SK-N-SH (cell line): ENCODE measurements around the gene VSIG2. TPM values are rescaled to one million over a fixed set of nuclear protein-coding genes. Genes with fewer than 3 reads are reported as not detected.

ENCODE experiments used
- CTCF ChIA-PET: fragments of 300-600, 350-600 bp; formaldehyde crosslinking; extraction: SDS; loops from one replicate; lab custom pipeline; 2021; lab: Yijun Ruan, JAX
- POLR2A ChIA-PET: fragments of 350-600 bp; sonication (Branson Sonifier 250); formaldehyde crosslinking; extraction: SDS; loops from one replicate; lab custom pipeline; 2020; ENCODE audit warnings: antibody characterized with exemption, inconsistent platforms; lab: Yijun Ruan, JAX
- DNase-seq: peaks from one replicate; pipeline ENCODE4 v3.0.0; 2012
- H2AFZ ChIP-seq: fragments of 200-600 bp; sonication (generic); 2 replicates; pipeline ENCODE4 v1.8.1; 2016; ENCODE audit warnings: antibody characterized with exemption, mild to moderate bottlenecking, low read depth
- H3F3A ChIP-seq: fragments of 200-600 bp; sonication (generic); replicated peaks from 2 replicates; pipeline ENCODE3; 2016; ENCODE audit warnings: antibody characterized with exemption, mild to moderate bottlenecking; ENCODE audit not compliant: insufficient read depth
- H3K27ac ChIP-seq, 2 experiments: fragments of 200-500 bp in 1 of 2; fragments of 200-600 bp in 1 of 2; sonication (Bioruptor generic) in 1 of 2; sonication (generic), shearing (Covaris generic) in 1 of 2; 2 replicates each; pipeline versions ENCODE4 v1.5.1 to v1.6.1; 2014 to 2016; ENCODE audit warnings: low read depth in 2 of 2, inconsistent platforms in 1 of 2, low read length in 1 of 2, mild to moderate bottlenecking in 1 of 2, mixed read lengths in 1 of 2
- H3K27me3 ChIP-seq: fragments of 200-600 bp; sonication (generic), shearing (Covaris generic); 2 replicates; pipeline ENCODE4 v1.6.1; 2016; ENCODE audit warnings: mixed run types; ENCODE audit not compliant: insufficient read depth
- H3K36me3 ChIP-seq, 2 experiments: fragments of 200-500 bp in 1 of 2; fragments of 200-600 bp in 1 of 2; sonication (Bioruptor generic) in 1 of 2; sonication (generic) in 1 of 2; replicated peaks in 1 of 2; 2 replicates each; pipeline versions ENCODE3 to v1.5.1; 2014 to 2016; ENCODE audit warnings: low read length in 1 of 2, mild to moderate bottlenecking in 1 of 2; ENCODE audit not compliant: insufficient read depth in 2 of 2, control insufficient read depth in 1 of 2
- H3K4me1 ChIP-seq, 2 experiments: fragments of 200-500 bp in 1 of 2; fragments of 200-600 bp in 1 of 2; sonication (Bioruptor generic) in 1 of 2; sonication (generic), shearing (Covaris generic) in 1 of 2; 2 replicates each; pipeline versions ENCODE4 v1.5.1 to v1.6.1; 2014 to 2016; ENCODE audit warnings: low read depth in 1 of 2, low read length in 1 of 2, mixed run types in 1 of 2; ENCODE audit not compliant: insufficient read depth in 2 of 2, control insufficient read depth in 1 of 2
- H3K4me2 ChIP-seq: fragments of 200-600 bp; sonication (generic), shearing (Covaris generic); 2 replicates; pipeline ENCODE4 v1.6.1; 2017; ENCODE audit warnings: mixed run types
- H3K4me3 ChIP-seq, 2 experiments: fragments of 200-500 bp in 1 of 2; fragments of 200-600 bp in 1 of 2; sonication (Bioruptor generic) in 1 of 2; sonication (generic), shearing (Covaris generic) in 1 of 2; 2 replicates each; pipeline versions ENCODE4 v1.5.1 to v1.8.1; 2014 to 2016; ENCODE audit warnings: low read depth in 2 of 2, inconsistent platforms in 1 of 2, low read length in 1 of 2, mild to moderate bottlenecking in 1 of 2, mixed read lengths in 1 of 2, moderate library complexity in 1 of 2
- H3K79me2 ChIP-seq: fragments of 200-600 bp; sonication (generic); 2 replicates; pipeline ENCODE4 v1.8.1; 2017; ENCODE audit warnings: mild to moderate bottlenecking; ENCODE audit not compliant: insufficient read depth
- H3K9ac ChIP-seq: fragments of 200-600 bp; sonication (generic); 2 replicates; pipeline ENCODE4 v1.6.1; 2017; ENCODE audit warnings: mixed run types
- H3K9me2 ChIP-seq: fragments of 200-600 bp; sonication (generic); 2 replicates; pipeline ENCODE4 v1.6.1; 2017; ENCODE audit warnings: mixed run types
- H3K9me3 ChIP-seq: fragments of 200-600 bp; sonication (generic); 2 replicates; pipeline ENCODE4 v1.6.1; 2017; ENCODE audit warnings: mixed run types, mild to moderate bottlenecking, moderate library complexity
- H4K20me1 ChIP-seq: fragments of 200-600 bp; sonication (generic); 2 replicates; pipeline ENCODE4 v1.6.1; 2017; ENCODE audit warnings: mild to moderate bottlenecking, mixed run types; ENCODE audit not compliant: insufficient read depth
- CHD2 ChIP-seq: fragments of 150-350 bp; IDR thresholded peaks from 2 replicates; pipeline ENCODE4 v1.6.1; 2018; ENCODE audit warnings: low read length; ENCODE audit not compliant: partially characterized antibody
- EP300 ChIP-seq, 2 experiments: IDR thresholded peaks; 2 replicates each; pipeline versions ENCODE4 v1.4.0 to v1.6.1; 2012; ENCODE audit warnings: borderline replicate concordance in 1 of 2, low read depth in 1 of 2, low read length in 1 of 2
- EZH2phosphoT487 ChIP-seq: fragments of 200-600 bp; sonication (generic); IDR thresholded peaks from 2 replicates; pipeline ENCODE4 v1.6.1; 2017; ENCODE audit warnings: low read depth, mixed run types, mild to moderate bottlenecking, antibody characterized with exemption, moderate library complexity, borderline replicate concordance
- FOXJ3 ChIP-seq: sonication (generic); formaldehyde crosslinking; IDR thresholded peaks from 2 replicates; pipeline ENCODE4 v1.5.1; 2020; ENCODE audit warnings: mild to moderate bottlenecking, missing genetic modification reagents
- FOXM1 ChIP-seq: IDR thresholded peaks from 2 replicates; pipeline ENCODE4 v1.4.0; 2012; ENCODE audit warnings: low read depth, mild to moderate bottlenecking
- JUND ChIP-seq: IDR thresholded peaks from 2 replicates; pipeline ENCODE4 v1.4.0; 2012
- MXI1 ChIP-seq: IDR thresholded peaks from 2 replicates; pipeline ENCODE4 v1.6.1; 2012; ENCODE audit warnings: mild to moderate bottlenecking, low read depth, low read length, improper control_type of control experiment
- NFIC ChIP-seq: IDR thresholded peaks from 2 replicates; pipeline ENCODE4 v1.4.0; 2012; ENCODE audit warnings: borderline replicate concordance
- NRF1 ChIP-seq: IDR thresholded peaks from 2 replicates; pipeline ENCODE4 v1.6.1; 2012; ENCODE audit warnings: low read depth, mild to moderate bottlenecking, low read length
- POLR2AphosphoS5 ChIP-seq: IDR thresholded peaks from 2 replicates; pipeline ENCODE4 v1.6.1; 2012; ENCODE audit warnings: low read depth, low read length
- RXRA ChIP-seq: IDR thresholded peaks from 2 replicates; pipeline ENCODE4 v1.4.0; 2012; ENCODE audit warnings: low read depth, mild to moderate bottlenecking, borderline replicate concordance
- SIN3A ChIP-seq: IDR thresholded peaks from 2 replicates; pipeline ENCODE4 v1.6.1; 2012; ENCODE audit warnings: low read depth, mild to moderate bottlenecking, low read length, moderate library complexity, borderline replicate concordance
- TAF1 ChIP-seq: IDR thresholded peaks from 2 replicates; pipeline ENCODE4 v1.6.1; 2012; ENCODE audit warnings: low read depth, mild to moderate bottlenecking, low read length, moderate library complexity, borderline replicate concordance
- TCF12 ChIP-seq: IDR thresholded peaks from 2 replicates; pipeline ENCODE4 v1.4.0; 2012
- TEAD4 ChIP-seq: IDR thresholded peaks from 2 replicates; pipeline ENCODE4 v1.4.0; 2012; ENCODE audit warnings: mild to moderate bottlenecking, borderline replicate concordance; ENCODE audit not compliant: insufficient read depth
- WGBS: methylation state at CpG from one replicate; pipeline ENCODE4 v1.1.6; 2017; ENCODE audit warnings: low lambda C conversion rate; 5-methylcytosine and 5-hydroxymethylcytosine counted together
- polyA plus RNA-seq, 3 experiments: library from polyadenylated mRNA; depleted of rRNA; stranded (reverse); fragments of >200 nt; gene quantifications; 2 replicates each; pipeline ENCODE4 v1.2.3, GENCODE V29; 2012
- TF ChIP-seq, protein P1 (sequence below): fragments of 200-600 bp; sonication (generic); IDR thresholded peaks from 2 replicates; pipeline ENCODE4 v1.6.1; 2017; ENCODE audit warnings: antibody characterized with exemption, mild to moderate bottlenecking, moderate library complexity
- TF ChIP-seq, protein P2 (sequence below): IDR thresholded peaks from 2 replicates; pipeline ENCODE4 v1.6.1; 2012; ENCODE audit warnings: mild to moderate bottlenecking, low read depth, low read length, moderate library complexity

The VSIG2 gene
- polyA plus RNA-seq, 1 of the 3 experiments (the other 2 are of a cell fraction), result not detected

DNA sequence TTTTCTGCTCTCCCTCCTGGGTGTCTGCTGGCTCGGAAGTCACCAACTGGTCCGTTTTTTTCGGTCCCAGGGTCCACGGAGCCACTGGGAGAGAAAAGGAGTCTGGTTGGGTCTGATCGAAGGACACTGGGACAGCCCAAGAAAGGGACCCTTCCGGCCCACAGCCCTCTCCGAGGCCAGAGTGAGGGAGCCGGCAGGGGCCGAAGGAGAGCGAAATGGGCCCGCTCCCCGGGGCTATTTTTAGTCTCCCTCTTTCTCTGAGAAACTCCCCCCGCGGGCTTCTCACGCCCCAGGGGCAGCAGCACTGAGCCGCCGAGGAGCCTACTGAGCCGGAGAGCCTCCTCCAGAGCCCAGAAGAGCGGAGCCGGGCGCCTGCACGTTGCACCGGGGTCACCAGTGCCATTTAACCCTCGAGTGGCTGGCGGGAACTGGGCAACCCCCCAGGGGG lies 8.2 kb upstream of the VSIG2 start:
- Histone ChIP-seq H3K79me2 (peaks cover 1% of the 10 kb centered on the region; the same call in 1 of the 2 replicates), H3K9ac (no peak overlapping the region), H3K9me2 (no peaks in the 10 kb centered on the region), H3K27ac (no peak overlapping the region), H3F3A (peaks cover 3% of the 10 kb centered on the region), H3K4me2 (no peak overlapping the region), H3K36me3 (peaks cover 0 to 13% of the 10 kb centered on the region in 2 experiments), H3K27me3 (no peaks in the 10 kb centered on the region), H3K9me3 (no peaks in the 10 kb centered on the region), H4K20me1 (peaks cover 5% of the 10 kb centered on the region; the same call in 1 of the 2 replicates), H2AFZ (no peak overlapping the region), H3K4me1 (peaks cover 0 to 13% of the 10 kb centered on the region in 2 experiments; a peak in 2 of 4 replicates), H3K4me3 (no peak overlapping the region)
- ChIA-PET CTCF (interaction anchor here (0.8 to 5.7 kb wide), 4 partner anchors 15 to 1554 kb away, joined by 3 to 60 read pairs (median 19); no protein-coding TSS in a partner anchor), POLR2A (no interaction called here)
- TF ChIP-seq TAF1 (no peak), NFIC (no peak), TEAD4 (no peak), FOXM1 (no peak), JUND (no peak), NRF1 (no peak)
- DNase-seq, result peak; percentile 17
- 90% methylated on average over 24 of the region's 25 CpGs for WGBS

DNA sequence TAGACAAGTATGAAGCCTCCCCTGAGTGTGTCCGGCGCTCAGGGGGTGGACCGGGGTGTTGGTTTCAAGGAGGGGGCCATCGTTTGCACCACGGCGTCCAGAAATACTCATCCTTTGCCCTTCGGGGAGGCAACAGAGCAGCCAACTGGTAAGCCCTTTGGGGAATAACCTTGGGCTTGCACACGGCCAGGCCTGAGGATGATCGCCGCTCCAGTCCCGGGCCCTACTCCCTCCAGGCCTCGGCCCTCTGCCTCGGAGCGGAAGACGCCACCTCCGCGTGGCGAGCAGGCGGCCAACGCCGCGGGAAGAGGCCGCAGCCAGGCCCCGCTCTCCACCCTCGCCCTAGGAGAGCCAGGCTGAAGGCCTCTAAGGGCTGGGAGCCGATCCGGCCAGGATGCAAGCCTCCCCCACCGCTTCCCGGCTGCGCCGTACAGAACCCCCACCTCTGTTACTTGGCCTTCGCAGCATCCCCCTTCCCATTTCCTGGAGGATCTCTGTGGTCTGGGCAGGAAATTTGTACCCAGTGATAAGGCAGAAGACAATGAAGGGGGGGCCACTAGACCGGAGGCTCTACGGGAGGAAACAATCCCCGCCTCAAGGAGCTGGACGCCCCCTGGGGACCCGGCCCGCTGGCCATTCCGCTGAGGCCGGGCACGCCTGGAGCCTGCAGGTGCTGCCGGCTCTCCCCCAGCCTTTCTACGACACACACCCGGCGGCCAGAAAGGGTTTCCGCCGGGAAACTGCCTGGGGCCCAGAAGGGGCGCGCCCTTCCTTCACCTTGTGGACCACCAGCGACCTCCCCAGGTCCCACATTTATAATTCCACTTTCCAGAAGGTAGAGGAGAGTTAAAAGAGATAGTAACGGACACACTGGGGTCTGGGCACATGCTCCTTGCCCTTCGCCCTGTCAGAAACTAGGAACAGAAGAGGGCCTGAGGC lies 7.5 kb upstream of the VSIG2 start:
- TF ChIP-seq FOXM1 (no peak), FOXJ3 (CRISPR knock-in tag) (no peak), TCF12 (no peak), POLR2AphosphoS5 (no peak), EP300 (IDR thresholded peaks at IDR 0.05; ENCODE audit: borderline replicate concordance in 1 of 2, low read depth in 1 of 2, low read length in 1 of 2) (no peak), RXRA (no peak), CHD2 (no peak), MXI1 (no peak), TEAD4 (no peak), SIN3A (no peak), EZH2phosphoT487 (no peak)
- TF ChIP-seq, protein P1, sequence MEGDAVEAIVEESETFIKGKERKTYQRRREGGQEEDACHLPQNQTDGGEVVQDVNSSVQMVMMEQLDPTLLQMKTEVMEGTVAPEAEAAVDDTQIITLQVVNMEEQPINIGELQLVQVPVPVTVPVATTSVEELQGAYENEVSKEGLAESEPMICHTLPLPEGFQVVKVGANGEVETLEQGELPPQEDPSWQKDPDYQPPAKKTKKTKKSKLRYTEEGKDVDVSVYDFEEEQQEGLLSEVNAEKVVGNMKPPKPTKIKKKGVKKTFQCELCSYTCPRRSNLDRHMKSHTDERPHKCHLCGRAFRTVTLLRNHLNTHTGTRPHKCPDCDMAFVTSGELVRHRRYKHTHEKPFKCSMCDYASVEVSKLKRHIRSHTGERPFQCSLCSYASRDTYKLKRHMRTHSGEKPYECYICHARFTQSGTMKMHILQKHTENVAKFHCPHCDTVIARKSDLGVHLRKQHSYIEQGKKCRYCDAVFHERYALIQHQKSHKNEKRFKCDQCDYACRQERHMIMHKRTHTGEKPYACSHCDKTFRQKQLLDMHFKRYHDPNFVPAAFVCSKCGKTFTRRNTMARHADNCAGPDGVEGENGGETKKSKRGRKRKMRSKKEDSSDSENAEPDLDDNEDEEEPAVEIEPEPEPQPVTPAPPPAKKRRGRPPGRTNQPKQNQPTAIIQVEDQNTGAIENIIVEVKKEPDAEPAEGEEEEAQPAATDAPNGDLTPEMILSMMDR, result no peak
- TF ChIP-seq, protein P2, sequence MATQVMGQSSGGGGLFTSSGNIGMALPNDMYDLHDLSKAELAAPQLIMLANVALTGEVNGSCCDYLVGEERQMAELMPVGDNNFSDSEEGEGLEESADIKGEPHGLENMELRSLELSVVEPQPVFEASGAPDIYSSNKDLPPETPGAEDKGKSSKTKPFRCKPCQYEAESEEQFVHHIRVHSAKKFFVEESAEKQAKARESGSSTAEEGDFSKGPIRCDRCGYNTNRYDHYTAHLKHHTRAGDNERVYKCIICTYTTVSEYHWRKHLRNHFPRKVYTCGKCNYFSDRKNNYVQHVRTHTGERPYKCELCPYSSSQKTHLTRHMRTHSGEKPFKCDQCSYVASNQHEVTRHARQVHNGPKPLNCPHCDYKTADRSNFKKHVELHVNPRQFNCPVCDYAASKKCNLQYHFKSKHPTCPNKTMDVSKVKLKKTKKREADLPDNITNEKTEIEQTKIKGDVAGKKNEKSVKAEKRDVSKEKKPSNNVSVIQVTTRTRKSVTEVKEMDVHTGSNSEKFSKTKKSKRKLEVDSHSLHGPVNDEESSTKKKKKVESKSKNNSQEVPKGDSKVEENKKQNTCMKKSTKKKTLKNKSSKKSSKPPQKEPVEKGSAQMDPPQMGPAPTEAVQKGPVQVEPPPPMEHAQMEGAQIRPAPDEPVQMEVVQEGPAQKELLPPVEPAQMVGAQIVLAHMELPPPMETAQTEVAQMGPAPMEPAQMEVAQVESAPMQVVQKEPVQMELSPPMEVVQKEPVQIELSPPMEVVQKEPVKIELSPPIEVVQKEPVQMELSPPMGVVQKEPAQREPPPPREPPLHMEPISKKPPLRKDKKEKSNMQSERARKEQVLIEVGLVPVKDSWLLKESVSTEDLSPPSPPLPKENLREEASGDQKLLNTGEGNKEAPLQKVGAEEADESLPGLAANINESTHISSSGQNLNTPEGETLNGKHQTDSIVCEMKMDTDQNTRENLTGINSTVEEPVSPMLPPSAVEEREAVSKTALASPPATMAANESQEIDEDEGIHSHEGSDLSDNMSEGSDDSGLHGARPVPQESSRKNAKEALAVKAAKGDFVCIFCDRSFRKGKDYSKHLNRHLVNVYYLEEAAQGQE, result no peak
- Histone ChIP-seq H3F3A (peaks cover 3% of the 10 kb centered on the region), H4K20me1 (peaks cover 5% of the 10 kb centered on the region; the same call in 1 of the 2 replicates), H3K27me3 (no peaks in the 10 kb centered on the region), H3K9ac (no peak overlapping the region), H3K36me3 (peaks cover 0 to 7% of the 10 kb centered on the region in 2 experiments), H3K27ac (no peak overlapping the region), H3K9me2 (no peaks in the 10 kb centered on the region), H3K9me3 (no peaks in the 10 kb centered on the region), H3K79me2 (no peaks in the 10 kb centered on the region), H2AFZ (no peak overlapping the region), H3K4me1 (peaks cover 0 to 13% of the 10 kb centered on the region in 2 experiments; a peak in 2 of 4 replicates), H3K4me2 (no peak overlapping the region), H3K4me3 (no peak overlapping the region)
- DNase-seq, result peak; percentile 27
- CTCF ChIA-PET, result interaction anchor here (0.9 to 4.0 kb wide), 9 partner anchors 12 to 106 kb away, joined by 3 to 35 read pairs (median 7); partner anchors contain the start of genes MSANTD2, NRGN and ROBO3
- POLR2A ChIA-PET, result no interaction called here
- WGBS, result 98% methylated on average over 33 of the region's 52 CpGs
